HepG2 (cell line): ENCODE results near the gene RFFL. TPM values are rescaled to one million over a fixed set of nuclear protein-coding genes. Genes with fewer than 3 reads are reported as not detected.
A peak's percentile ranks its signal among the peaks of the same experiment; 100 is the strongest.

Source experiments
- ATAC-seq: fragments of 200-7000 bp; cut with Tn5 transposase; 3 replicates; pipeline ENCODE4 v1.9.1; 2020; ENCODE audit warnings: mild to moderate bottlenecking, moderate library complexity
- BruUV-seq: library from RNA; stranded (reverse); fragments of 400-500 nt; replicated peaks from 2 replicates; lab custom pipeline; 2021; lab: Mats Ljungman, UMichigan
- CTCF ChIA-PET: fragments of 300-600 bp; formaldehyde crosslinking; extraction: SDS; loops from one replicate; lab custom pipeline; 2021; ENCODE audit warnings: low total read pairs, inconsistent platforms, low intra/inter-chr PET ratio; lab: Yijun Ruan, JAX
- POLR2A ChIA-PET: fragments of 350-600 bp; sonication (Branson Sonifier 250); formaldehyde crosslinking; loops from one replicate; lab custom pipeline; 2020; ENCODE audit warnings: antibody characterized with exemption, inconsistent platforms; lab: Yijun Ruan, JAX
- DNase-seq: peaks from one replicate; pipeline ENCODE4 v3.0.0-alpha.2; 2015; ENCODE audit warnings: low spot score
- FAIRE-seq: peaks from 3 replicates; lab custom pipeline; 2011; peaks lifted over from hg19 to GRCh38; lab: Jason Lieb, UNC
- H2AFZ ChIP-seq: one replicate; pipeline ENCODE4 v1.6.1; 2011; ENCODE audit warnings: low read length, inconsistent platforms
- H3K27ac ChIP-seq: fragments of 300-600 bp; 3 replicates; pipeline ENCODE4 v1.8.0; 2011; ENCODE audit warnings: mixed run types, mild to moderate bottlenecking, mixed read lengths, low read length, inconsistent platforms; ENCODE audit not compliant: insufficient read depth; ENCODE audit errors: extremely low read length
- H3K27me3 ChIP-seq, 2 experiments: fragments of 200-600 bp in 1 of 2; 2 replicates in 1 of 2; 3 replicates in 1 of 2; pipeline versions ENCODE4 v1.6.0 to v1.8.0; 2011; ENCODE audit warnings: low read length in 2 of 2, mild to moderate bottlenecking in 2 of 2, moderate library complexity in 2 of 2, inconsistent platforms in 1 of 2; ENCODE audit not compliant: insufficient read depth in 2 of 2, control insufficient read depth in 1 of 2
- H3K36me3 ChIP-seq, 2 experiments: fragments of 200-600 bp in 1 of 2; replicated peaks in 1 of 2; 2 replicates in 1 of 2; 3 replicates in 1 of 2; pipeline versions ENCODE4 v1.5.1 to v1.8.0; 2011; ENCODE audit warnings: low read length in 2 of 2, inconsistent platforms in 1 of 2; ENCODE audit not compliant: insufficient read depth in 2 of 2, control insufficient read depth in 1 of 2
- H3K4me1 ChIP-seq: 2 replicates; pipeline ENCODE4 v1.5.1; 2012; ENCODE audit warnings: low read length, inconsistent platforms; ENCODE audit not compliant: insufficient read depth
- H3K4me2 ChIP-seq: 2 replicates; pipeline ENCODE4 v1.6.0; 2011; ENCODE audit warnings: low read depth, low read length, inconsistent platforms
- H3K4me3 ChIP-seq, 3 experiments: fragments of 200-600 bp in 1 of 3; sonication (generic), shearing (Covaris generic) in 1 of 3; replicated peaks in 1 of 3; 2 replicates each; pipeline ENCODE4 v1.5.1; 2011 to 2016; ENCODE audit warnings: low read length in 3 of 3, inconsistent platforms in 2 of 3, low read depth in 2 of 3, mild to moderate bottlenecking in 2 of 3, control low read depth in 1 of 3, mixed read lengths in 1 of 3; ENCODE audit not compliant: insufficient read depth in 1 of 3
- H3K79me2 ChIP-seq: one replicate; pipeline ENCODE4 v1.6.1; 2011; ENCODE audit warnings: low read length, inconsistent platforms; ENCODE audit not compliant: insufficient read depth
- H3K9ac ChIP-seq: 2 replicates; pipeline ENCODE4 v1.6.0; 2011; ENCODE audit warnings: mild to moderate bottlenecking, low read depth, low read length, inconsistent platforms; ENCODE audit not compliant: insufficient read depth
- H3K9me3 ChIP-seq: 2 replicates; pipeline ENCODE4 v1.5.1; 2012; ENCODE audit warnings: mild to moderate bottlenecking, low read length
- H4K20me1 ChIP-seq: 2 replicates; pipeline ENCODE4 v1.6.0; 2011; ENCODE audit warnings: inconsistent platforms, mild to moderate bottlenecking, low read length, moderate library complexity; ENCODE audit not compliant: insufficient read depth
- ATF4 ChIP-seq, 2 experiments: fragments of 450-650 bp in 1 of 2; sonication (generic) in 1 of 2; formaldehyde crosslinking; IDR thresholded peaks; 2 replicates each; pipeline versions ENCODE4 v1.5.0 to v1.8.0; 2020 to 2022; ENCODE audit warnings: mild to moderate bottlenecking in 1 of 2, missing genetic modification reagents in 1 of 2
- BCL6 ChIP-seq: IDR thresholded peaks from 2 replicates; pipeline ENCODE4 v1.6.1; 2016; ENCODE audit warnings: missing genetic modification reagents, missing compliant biosample characterization
- CBX2 ChIP-seq, 2 experiments: fragments of 200-600 bp in 1 of 2; sonication (generic); formaldehyde crosslinking in 1 of 2; IDR thresholded peaks; 2 replicates each; pipeline versions ENCODE4 v1.7.0 to v1.8.1; 2018 to 2022; ENCODE audit warnings: low read depth in 2 of 2, low read length in 1 of 2, mild to moderate bottlenecking in 1 of 2, missing genetic modification reagents in 1 of 2
- DRAP1 ChIP-seq: IDR thresholded peaks from 2 replicates; pipeline ENCODE4 v1.6.1; 2016; ENCODE audit warnings: missing genetic modification reagents, missing compliant biosample characterization
- HMGXB4 ChIP-seq, 2 experiments: sonication (generic) in 1 of 2; formaldehyde crosslinking in 1 of 2; IDR thresholded peaks; 2 replicates each; pipeline versions ENCODE4 v1.4.0 to v1.6.1; 2018 to 2020; ENCODE audit warnings: missing genetic modification reagents in 2 of 2, borderline replicate concordance in 1 of 2, low read depth in 1 of 2, mild to moderate bottlenecking in 1 of 2, missing biosample characterization in 1 of 2
- MXI1 ChIP-seq: IDR thresholded peaks from 3 replicates; pipeline ENCODE4 v1.6.1; 2012; ENCODE audit warnings: low read depth, low read length, inconsistent platforms, borderline replicate concordance
- PLRG1 ChIP-seq: fragments of 450-650 bp; conservative IDR thresholded peaks from 2 replicates; pipeline ENCODE4 v1.6.1; 2016
- STAT5B ChIP-seq: sonication (generic); formaldehyde crosslinking; IDR thresholded peaks from 2 replicates; pipeline ENCODE4 v1.4.0; 2020; ENCODE audit warnings: missing genetic modification reagents
- ZNF569 ChIP-seq: sonication (generic); formaldehyde crosslinking; IDR thresholded peaks from 2 replicates; pipeline ENCODE4 v1.5.0; 2020; ENCODE audit warnings: mild to moderate bottlenecking, missing genetic modification reagents, moderate library complexity, borderline replicate concordance
- ZNF605 ChIP-seq: sonication (generic); formaldehyde crosslinking; IDR thresholded peaks from 2 replicates; pipeline ENCODE4 v1.8.0; 2022; ENCODE audit warnings: mild to moderate bottlenecking, missing genetic modification reagents
- WGBS: methylation state at CpG from one replicate; pipeline ENCODE4 v1.1.6; 2017; ENCODE audit warnings: low lambda C conversion rate; 5-methylcytosine and 5-hydroxymethylcytosine counted together
- in situ Hi-C: cut with HindIII; loops from 2 replicates; pipeline ENCODE4 v1.10.0; 2017; ENCODE audit warnings: low pct_unique_long_range_greater_than_20kb; ENCODE audit not compliant: extremely low pct_ligation_motif_present
- intact Hi-C: fragments of 100-400 bp; cut with micrococcal nuclease; formaldehyde crosslinking; loops from one replicate; pipeline ENCODE4 v1.10.0; 2022; ENCODE audit not compliant: unreplicated experiment
- polyA plus RNA-seq, 8 experiments: library from polyadenylated mRNA; depleted of rRNA in 3 of 8; stranded (reverse) in 7 of 8; unstranded in 1 of 8; fragments of >200 nt; fragmentation: Illumina TruSeq in 4 of 8; extraction: Trizol in 4 of 8; gene quantifications; 2 replicates each; pipeline versions ENCODE4 v1.2.1 to v1.2.3, GENCODE V29; 2011 to 2016; ENCODE audit warnings: low read depth in 4 of 8, missing spikeins in 1 of 8, mixed read lengths in 1 of 8; ENCODE audit not compliant: insufficient read depth in 1 of 8
- total RNA-seq, 5 experiments: library from RNA; depleted of rRNA; stranded (reverse); fragments of >200 nt; fragmentation: Illumina TruSeq; extraction: Trizol; gene quantifications; 2 replicates each; pipeline ENCODE4 v1.2.3, GENCODE V29; 2016; ENCODE audit warnings: low read depth in 1 of 5

RFFL gene
- total and polyA plus RNA-seq, 2 of the 13 experiments (the other 11 are each of a cell fraction or from before 2014, with no cell fraction given): 24.3 to 48.6 TPM

- BruUV-seq: no TSS peak
- intact Hi-C loops (loop anchor here (2.0 kb wide), 1 partner anchor 21 kb away; the partner anchor contains the start of genes CCT6B and ZNF830), in situ Hi-C loops (no loop called here)
- H3K9ac ChIP-seq: peak overlapping the region; percentile 99
- ChIA-PET CTCF (no interaction called here), POLR2A (interaction anchor here (1.2 to 3.2 kb wide), 7 partner anchors 20 to 147 kb away, joined by 3 to 14 read pairs (median 5); partner anchors contain the start of genes CCT6B, RFFL and ZNF830)
- peaks cover 2 to 22% of the 10 kb centered on the region in 2 experiments; a peak in 4 of 5 replicates for H3K36me3 ChIP-seq
- DNase-seq: no peak
- peaks cover 32% of the 10 kb centered on the region for H3K79me2 ChIP-seq
- no peaks in the 10 kb centered on the region for H3K27me3 ChIP-seq
- H2AFZ ChIP-seq: no peak overlapping the region
- no peaks in the 10 kb centered on the region for H3K9me3 ChIP-seq
- no peak for ATAC-seq
- peak overlapping the region; percentile 98 for H3K27ac ChIP-seq
- FAIRE-seq: no peak
- H4K20me1 ChIP-seq: no peaks in the 10 kb centered on the region; the same call in 1 of the 2 replicates
- TF ChIP-seq ZNF569 (CRISPR knock-in tag) (no peak), STAT5B (0 out of 2 replicates have a peak, but pooled peaks have one; percentile 54)
- H3K4me3 ChIP-seq: peak overlapping the region; percentile 73 to 87 (median 86)
- peaks cover 44% of the 10 kb centered on the region for H3K4me1 ChIP-seq
- 71% methylated on average over 8 of the region's 8 CpGs for WGBS
- H3K4me2 ChIP-seq: peak overlapping the region; percentile 85
Measured at GRCh38 chr17:34981538-34982241, 81.8 kb downstream of the RFFL start.

- Histone ChIP-seq H3K27me3 (no peaks in the 10 kb centered on the region), H3K4me2 (peak overlapping the region; percentile 85), H2AFZ (no peak overlapping the region), H3K4me3 (peak overlapping the region; percentile 73 to 87 (median 86)), H3K9ac (peak overlapping the region; percentile 99), H3K36me3 (peaks cover 2 to 18% of the 10 kb centered on the region in 2 experiments; a peak in 4 of 5 replicates), H3K27ac (peak overlapping the region; percentile 98), H3K9me3 (no peaks in the 10 kb centered on the region), H4K20me1 (no peaks in the 10 kb centered on the region; the same call in 1 of the 2 replicates), H3K79me2 (peaks cover 32% of the 10 kb centered on the region), H3K4me1 (peaks cover 44% of the 10 kb centered on the region)
- 3% methylated on average over 7 of the region's 69 CpGs for WGBS
- ChIA-PET POLR2A (interaction anchor here (1.0 to 3.2 kb wide), 9 partner anchors 17 to 148 kb away, joined by 3 to 14 read pairs (median 5); partner anchors contain the start of genes CCT6B, RFFL and ZNF830), CTCF (no interaction called here)
- BruUV-seq: TSS peak; percentile 67
- in situ Hi-C loops (no loop called here), intact Hi-C loops (loop anchor here (2.0 kb wide), 1 partner anchor 20 kb away; the partner anchor contains the start of genes CCT6B and ZNF830)
- peak; percentile 63 for FAIRE-seq
- ATAC-seq: peak; percentile 93
- DNase-seq: peak; percentile 83
- TF ChIP-seq BCL6 (CRISPR knock-in tag) (peak; percentile 98), ATF4 (CRISPR knock-in tag; IDR thresholded peaks at IDR 0.05) (no peak; a peak in 1 of 4 replicates), CBX2 (IDR thresholded peaks at IDR 0.05; ENCODE audit: low read depth, low read length) (no peak), CBX2 (CRISPR knock-in tag; IDR thresholded peaks at IDR 0.05; ENCODE audit: low read depth) (no peak), MXI1 (no peak), HMGXB4 (CRISPR knock-in tag; IDR thresholded peaks at IDR 0.05; ENCODE audit: borderline replicate concordance in 1 of 2, low read depth in 1 of 2) (peak; percentile 51 to 80; a peak in 2 of 4 replicates), DRAP1 (no peak), PLRG1 (no peak), ZNF605 (no peak)
Measured at GRCh38 chr17:34980681-34981537, 82.6 kb downstream of the RFFL start.
